ENCODE measurements around the gene PSMA6.

Gene PSMA6

DNA sequence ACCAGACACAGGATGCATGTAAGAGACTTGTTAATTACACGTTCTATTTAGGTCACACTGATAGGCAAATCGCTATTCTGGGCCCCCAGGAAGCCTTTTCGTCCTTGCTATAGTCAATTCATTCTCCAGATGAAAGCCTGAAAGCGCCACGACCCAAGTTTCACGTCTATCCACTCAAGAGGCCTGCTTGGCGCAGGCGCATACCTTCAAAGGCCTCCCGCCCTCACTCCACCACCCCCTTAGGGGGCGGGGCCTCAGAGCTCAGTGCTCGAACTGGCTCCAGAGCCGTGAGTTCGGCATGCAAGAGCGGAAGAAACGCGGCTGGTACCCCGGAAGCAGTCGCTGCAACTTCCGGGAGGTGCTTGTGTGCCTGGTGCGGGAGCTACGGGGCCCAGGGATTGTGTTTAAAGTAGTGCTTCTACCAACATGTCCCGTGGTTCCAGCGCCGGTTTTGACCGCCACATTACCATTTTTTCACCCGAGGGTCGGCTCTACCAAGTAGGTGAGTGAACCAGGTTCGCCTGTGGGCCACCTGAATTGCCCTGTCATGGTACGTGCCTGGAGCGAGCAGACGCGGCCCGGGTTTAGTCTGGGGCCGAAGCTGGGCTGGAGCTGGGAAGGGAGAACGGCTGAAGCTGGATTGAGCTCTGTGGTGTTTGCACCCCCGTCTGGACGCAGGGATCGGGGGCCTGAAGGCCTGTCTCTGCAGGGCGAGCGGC lies at the start of gene PSMA6:
Gene PSMA6, plus strand, starts transcription at position 332 of the 719 bp plus-strand sequence. Its CDS starts 95 bp downstream, at position 427.
- Histone ChIP-seq H3K9ac (peak within 1 kb of the TSS; percentile 73), H3K4me3 (ENCODE audit: low read depth, low read length) (peak within 1 kb of the TSS; percentile 85), H3K27ac (peak within 1 kb of the TSS; percentile 82), H3K79me2 (peaks cover 30% of the 10 kb centered on the region), H3K9me3 (ENCODE audit: control insufficient read depth, low read length) (no peaks in the 10 kb centered on the region), H3K4me2 (ENCODE audit: low read length) (peak within 1 kb of the TSS; percentile 85), H3K36me3 (ENCODE audit: control insufficient read depth, insufficient read depth, low read length) (no peaks in the 10 kb centered on the region), H3K4me1 (peaks cover 7% of the 10 kb centered on the region), H2AFZ (peak within 1 kb of the TSS; percentile 91), H3K27me3 (ENCODE audit: control insufficient read depth, insufficient read depth, low read length) (no peaks in the 10 kb centered on the region)
- TF ChIP-seq CTCF (IDR thresholded peaks at IDR 0.05), result no peak

DNA sequence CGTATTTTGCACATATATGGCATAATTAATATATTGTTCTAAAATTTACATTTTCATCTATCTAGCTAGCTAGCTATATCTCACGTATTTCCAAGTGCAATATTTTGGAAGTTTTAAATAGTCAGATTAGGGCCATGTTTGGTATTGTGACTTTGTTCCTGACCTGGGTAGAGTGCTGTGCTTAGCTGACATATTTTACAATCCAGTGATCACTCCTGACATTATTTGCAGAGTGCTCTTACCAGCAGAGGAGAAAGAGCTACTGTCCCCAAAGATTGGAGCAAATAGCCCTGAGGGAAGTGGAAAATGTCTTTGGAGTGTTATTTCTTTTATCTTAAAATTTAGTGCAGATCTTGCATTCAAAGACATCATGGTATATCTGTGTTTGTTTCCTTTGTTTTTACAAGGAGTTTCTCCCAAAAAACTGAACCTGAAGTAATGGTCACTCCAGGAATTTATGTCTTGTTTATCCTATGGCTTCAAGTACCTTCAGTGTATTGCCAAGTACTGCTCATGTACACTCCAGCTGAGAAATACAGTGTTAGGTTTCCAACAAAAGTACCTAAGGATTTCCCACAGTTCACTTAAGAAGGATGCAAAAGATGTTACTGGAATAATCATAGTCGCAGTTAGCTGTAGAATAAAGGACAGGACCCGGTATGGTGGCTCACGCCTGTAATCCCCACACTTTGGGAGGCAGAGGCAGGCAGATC lies 49.4 kb upstream of the PSMA6 start:
- Histone ChIP-seq H3K27ac (no peak overlapping the region), H3K79me2 (peaks cover 3% of the 10 kb centered on the region), H2AFZ (no peak overlapping the region), H3K27me3 (ENCODE audit: control insufficient read depth, insufficient read depth, low read length) (no peaks in the 10 kb centered on the region), H3K36me3 (ENCODE audit: control insufficient read depth, insufficient read depth, low read length) (no peaks in the 10 kb centered on the region), H3K4me1 (no peaks in the 10 kb centered on the region), H3K9ac (no peak overlapping the region), H3K4me3 (ENCODE audit: low read depth, low read length) (no peak overlapping the region), H3K4me2 (ENCODE audit: low read length) (no peak overlapping the region), H3K9me3 (ENCODE audit: control insufficient read depth, low read length) (no peaks in the 10 kb centered on the region)
- TF ChIP-seq CTCF (IDR thresholded peaks at IDR 0.05), result no peak

- H3K9ac ChIP-seq, result no peak overlapping the region
- H3K79me2 ChIP-seq, result peaks cover 3% of the 10 kb centered on the region
- no peak overlapping the region for H3K4me2 ChIP-seq (ENCODE audit: low read length)
- no peaks in the 10 kb centered on the region for H3K36me3 ChIP-seq (ENCODE audit: control insufficient read depth, insufficient read depth, low read length)
- H3K27ac ChIP-seq, result no peak overlapping the region
- H3K4me1 ChIP-seq, result no peaks in the 10 kb centered on the region
- H2AFZ ChIP-seq, result no peak overlapping the region
- H3K4me3 ChIP-seq (ENCODE audit: low read depth, low read length), result no peak overlapping the region
- no peak for TF ChIP-seq CTCF (IDR thresholded peaks at IDR 0.05)
- H3K9me3 ChIP-seq (ENCODE audit: control insufficient read depth, low read length), result no peaks in the 10 kb centered on the region
- H3K27me3 ChIP-seq (ENCODE audit: control insufficient read depth, insufficient read depth, low read length), result no peaks in the 10 kb centered on the region
These were observed 48.2 kb upstream of the PSMA6 start for GRCh38 chr14:35243956-35244355.

- no peak overlapping the region for H2AFZ ChIP-seq
- TF ChIP-seq CTCF (IDR thresholded peaks at IDR 0.05), result no peak
- peaks cover 3% of the 10 kb centered on the region for H3K79me2 ChIP-seq
- no peak overlapping the region for H3K9ac ChIP-seq
- no peak overlapping the region for H3K4me2 ChIP-seq (ENCODE audit: low read length)
- no peaks in the 10 kb centered on the region for H3K4me1 ChIP-seq
- H3K27me3 ChIP-seq (ENCODE audit: control insufficient read depth, insufficient read depth, low read length), result no peaks in the 10 kb centered on the region
- no peak overlapping the region for H3K4me3 ChIP-seq (ENCODE audit: low read depth, low read length)
- no peak overlapping the region for H3K27ac ChIP-seq
- no peaks in the 10 kb centered on the region for H3K36me3 ChIP-seq (ENCODE audit: control insufficient read depth, insufficient read depth, low read length)
- no peaks in the 10 kb centered on the region for H3K9me3 ChIP-seq (ENCODE audit: control insufficient read depth, low read length)
These were observed 47.6 kb upstream of the PSMA6 start for GRCh38 chr14:35244542-35244941.
